ENCODE results near the gene METTL27.
A peak's percentile ranks its signal among the peaks of the same experiment; 100 is the strongest.
"Not testable (repeated sequence)": the region's sequence is repeated elsewhere in the genome, so short reads cannot be mapped to it uniquely, and the experiment has no call there.

The METTL27 gene

DNA sequence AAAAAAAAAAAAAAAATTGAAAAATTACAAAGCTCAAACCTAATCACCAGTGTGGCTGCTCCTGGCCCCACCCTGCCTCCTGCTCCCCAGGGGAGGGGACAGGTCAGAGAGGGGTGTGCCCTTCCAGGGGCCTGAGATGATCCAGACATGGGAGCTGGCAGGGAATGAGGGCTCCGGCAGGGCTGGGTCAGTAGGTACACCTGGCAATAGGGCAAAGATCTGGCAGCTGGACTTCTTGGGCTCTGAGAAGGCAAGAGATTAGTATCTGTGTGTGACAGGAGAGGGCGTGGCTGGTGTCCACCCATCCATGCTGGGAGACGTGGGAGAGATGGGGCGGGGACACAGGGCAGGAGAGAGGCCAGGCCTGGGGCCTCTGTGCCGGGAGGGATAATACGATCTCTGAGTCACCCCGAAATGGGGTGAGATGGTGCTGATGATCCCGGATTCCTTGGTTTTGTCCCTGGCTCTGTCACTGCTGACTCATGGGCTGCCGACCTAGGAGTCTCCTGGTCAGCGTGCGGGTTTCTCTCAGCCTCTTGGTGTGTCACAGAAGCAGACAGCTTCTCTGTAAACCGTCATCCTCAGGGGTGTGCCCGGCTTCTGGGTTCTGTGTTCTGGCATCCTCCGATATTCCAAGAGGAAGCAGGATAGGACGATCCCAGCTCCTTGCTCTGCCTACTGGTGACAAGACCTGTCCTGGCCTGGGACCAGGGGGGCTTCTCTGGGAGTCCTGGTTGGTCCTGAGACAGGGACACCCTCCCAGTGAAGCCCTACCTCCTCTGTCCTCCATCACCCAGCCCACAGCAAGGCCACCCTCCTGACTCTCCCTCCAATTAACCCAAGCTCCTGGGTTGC lies 19.8 kb downstream of the METTL27 start:
- DNase-seq (ENCODE audit: low read depth in 3 of 3, low spot score in 1 of 3), result no peak

DNA sequence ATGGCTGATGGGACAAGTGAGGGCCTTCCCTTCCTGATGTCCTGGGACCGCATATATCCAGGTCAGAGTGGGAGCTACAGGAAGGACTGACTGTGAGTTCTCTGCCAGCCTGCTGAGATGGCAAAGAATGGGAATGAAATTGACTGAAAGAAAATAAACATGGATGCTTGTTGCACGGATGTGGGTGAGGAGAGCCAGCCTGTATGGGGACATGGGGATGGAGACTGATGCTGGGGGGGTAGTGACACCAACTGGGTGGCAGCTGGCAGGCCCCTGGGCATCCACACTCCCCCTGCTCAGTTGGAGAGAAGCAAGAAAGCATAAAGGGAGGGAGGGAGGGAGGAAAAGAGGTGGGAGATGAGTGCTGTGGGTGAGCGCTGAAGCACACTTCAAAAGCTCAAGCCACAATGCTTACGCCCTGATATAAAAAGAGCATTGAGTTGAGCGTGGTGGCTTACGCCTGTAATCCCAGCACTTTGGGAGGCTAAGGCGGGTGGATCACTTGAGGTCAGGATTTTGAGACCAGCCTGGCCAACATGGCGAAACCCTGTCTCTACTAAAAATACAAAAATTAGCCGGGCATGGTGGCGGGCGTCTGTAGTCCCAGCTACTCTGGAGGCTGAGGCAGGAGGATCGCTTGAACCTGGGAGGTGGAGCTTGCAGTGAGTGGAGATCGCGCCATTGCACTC lies 20.6 kb downstream of the METTL27 start:
- not testable (repeated sequence) for DNase-seq (ENCODE audit: low read depth in 3 of 3, low spot score in 1 of 3)

- no peak for DNase-seq (ENCODE audit: low read depth in 3 of 3, low spot score in 1 of 3)
Measured at GRCh38 chr7:73820013-73820412, 22.3 kb downstream of the METTL27 start.

GRCh38 chr7:73817121-73817520 lies 25.2 kb downstream of the METTL27 start:
- no peak for DNase-seq (ENCODE audit: low read depth in 3 of 3, low spot score in 1 of 3)

GRCh38 chr7:73815436-73815835 lies 26.9 kb downstream of the METTL27 start:
- no peak for DNase-seq (ENCODE audit: low read depth in 3 of 3, low spot score in 1 of 3)

DNA sequence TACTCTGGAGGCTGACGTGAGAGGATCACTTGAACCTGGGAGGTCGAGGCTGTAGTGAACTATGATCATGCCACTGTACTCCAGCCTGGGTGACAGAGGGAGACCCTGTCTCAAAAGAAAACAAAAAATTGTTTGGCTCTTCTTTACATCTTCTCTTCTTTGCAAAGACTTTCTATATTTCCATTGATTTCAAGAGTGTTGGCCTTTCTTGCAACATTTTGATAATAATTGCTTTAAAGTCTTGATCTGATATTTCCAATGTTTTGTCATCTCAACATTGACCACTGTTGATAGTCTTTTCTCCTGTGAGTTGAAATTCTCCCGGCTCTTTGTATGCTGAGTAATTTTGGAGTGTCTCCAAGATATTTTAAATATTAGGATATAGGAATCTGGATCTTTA lies 29.3 kb downstream of the METTL27 start:
- no peak for DNase-seq (ENCODE audit: low read depth in 3 of 3, low spot score in 1 of 3)

- peak in 1 of 3 donors; percentile 36 for DNase-seq (ENCODE audit: low read depth in 3 of 3, low spot score in 1 of 3)
Measured at GRCh38 chr7:73811760-73812168, 30.6 kb downstream of the METTL27 start.

GRCh38 chr7:73810998-73811360 lies 31.3 kb downstream of the METTL27 start:
- DNase-seq (ENCODE audit: low read depth in 3 of 3, low spot score in 1 of 3), result no peak

- no peak for DNase-seq (ENCODE audit: low read depth in 3 of 3, low spot score in 1 of 3)
Measured at GRCh38 chr7:73809467-73809951, 32.8 kb downstream of the METTL27 start.

- no peak for DNase-seq (ENCODE audit: low read depth in 3 of 3, low spot score in 1 of 3)
Measured at GRCh38 chr7:73802459-73802858, 39.9 kb downstream of the METTL27 start.

DNA sequence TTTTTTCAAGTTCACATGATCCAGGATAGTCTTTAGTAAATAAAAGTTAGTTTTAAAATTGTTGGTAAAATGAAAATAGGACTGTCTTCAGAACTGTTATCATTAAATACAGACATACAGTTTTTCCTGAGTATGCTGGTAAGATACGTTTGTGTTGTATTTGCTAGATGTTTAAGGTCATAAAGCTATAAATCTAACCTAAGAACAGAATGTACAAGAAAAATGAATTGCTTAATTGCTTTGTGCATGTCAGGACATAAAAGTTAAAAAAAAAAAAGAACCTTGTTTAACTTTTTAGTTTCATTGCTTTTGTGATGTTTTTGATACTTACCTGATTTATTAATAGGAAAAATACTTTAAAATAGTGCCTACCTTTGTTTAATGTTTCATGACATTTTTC lies 40.7 kb downstream of the METTL27 start:
- DNase-seq (ENCODE audit: low read depth in 3 of 3, low spot score in 1 of 3), result no peak

- DNase-seq (ENCODE audit: low read depth in 3 of 3, low spot score in 1 of 3), result no peak
Measured at GRCh38 chr7:73799282-73800141, 42.8 kb downstream of the METTL27 start.

- DNase-seq (ENCODE audit: low read depth in 3 of 3, low spot score in 1 of 3), result not testable (repeated sequence)
Measured at GRCh38 chr7:73797176-73797575, 45.1 kb downstream of the METTL27 start.

GRCh38 chr7:73796656-73797055 lies 45.7 kb downstream of the METTL27 start:
- not testable (repeated sequence) for DNase-seq (ENCODE audit: low read depth in 3 of 3, low spot score in 1 of 3)

DNA sequence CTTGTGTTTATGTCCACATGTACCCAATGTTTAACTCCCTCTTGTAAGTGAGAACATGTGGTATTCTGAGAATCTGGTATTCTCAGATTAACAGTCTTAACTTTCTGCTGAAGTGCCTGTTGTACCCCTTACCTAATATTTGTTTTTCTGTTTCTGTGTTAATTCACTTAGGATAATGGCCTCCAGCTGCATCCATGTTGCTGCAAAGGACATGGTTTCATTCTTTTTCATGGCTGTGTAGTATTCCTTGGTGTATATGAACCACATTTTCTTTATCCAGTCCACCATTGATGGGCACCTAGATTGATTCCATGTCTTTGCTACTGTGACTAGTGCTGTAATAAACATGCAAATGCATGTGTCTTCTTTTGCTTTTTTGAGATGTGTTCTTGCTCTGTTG lies 47.1 kb downstream of the METTL27 start:
- DNase-seq (ENCODE audit: low read depth in 3 of 3, low spot score in 1 of 3), result not testable (repeated sequence)

GRCh38 chr7:73791170-73791690 lies 51.1 kb downstream of the METTL27 start:
- not testable (repeated sequence) for DNase-seq (ENCODE audit: low read depth in 3 of 3, low spot score in 1 of 3)

DNA sequence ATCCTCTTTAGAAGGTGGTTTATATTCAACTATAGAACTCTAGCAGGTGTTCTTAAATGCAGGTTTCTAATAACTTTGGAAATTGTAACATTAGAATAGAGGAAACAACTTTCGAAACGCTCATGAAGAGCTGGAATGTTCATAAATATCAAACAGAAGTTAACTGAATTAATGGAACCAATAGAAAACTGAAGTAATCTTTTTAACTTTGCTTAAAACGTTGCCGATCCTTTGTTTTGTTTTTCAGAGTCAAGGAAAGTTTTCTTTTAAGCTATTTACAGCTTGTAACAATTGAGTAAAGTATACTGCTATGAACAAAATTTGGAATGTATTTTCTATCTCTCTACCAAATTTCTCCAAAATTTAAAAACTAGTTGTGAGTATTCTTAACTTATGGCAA lies 53.3 kb downstream of the METTL27 start:
- no peak for DNase-seq (ENCODE audit: low read depth in 3 of 3, low spot score in 1 of 3)

DNA sequence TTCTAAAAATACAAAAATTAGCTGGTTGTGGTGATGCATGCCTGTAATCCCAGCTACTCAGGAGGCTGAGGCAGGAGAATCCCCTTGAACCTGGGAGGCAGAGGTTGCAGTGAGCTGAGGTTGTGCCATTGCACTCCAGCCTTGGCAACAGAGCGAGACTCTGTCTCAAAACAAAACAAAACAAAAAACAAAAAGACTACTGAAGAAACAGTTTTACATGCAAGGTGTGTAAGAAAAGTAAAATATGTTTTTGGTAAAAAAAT lies 54.6 kb downstream of the METTL27 start:
- not testable (repeated sequence) for DNase-seq (ENCODE audit: low read depth in 3 of 3, low spot score in 1 of 3)

DNA sequence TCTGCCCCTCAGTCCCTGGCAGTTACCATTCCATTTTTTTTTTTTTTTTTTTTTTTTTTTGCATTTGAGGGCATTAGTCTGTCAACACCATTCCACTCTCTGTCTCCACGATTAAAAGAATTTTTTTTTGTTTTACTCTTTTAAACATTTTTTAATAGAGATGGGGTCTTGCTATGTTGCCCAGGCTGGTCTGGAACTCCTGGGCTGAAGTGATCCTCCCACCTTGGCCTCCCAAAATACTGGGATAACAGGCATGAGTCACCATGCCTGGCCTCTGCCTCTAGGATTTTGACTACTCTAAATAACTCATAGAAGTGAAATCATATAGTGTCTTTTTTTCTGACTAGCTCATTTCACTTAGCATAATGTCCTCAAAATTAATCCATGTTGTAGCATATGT lies 55.7 kb downstream of the METTL27 start:
- DNase-seq (ENCODE audit: low read depth in 3 of 3, low spot score in 1 of 3), result no peak

Data from stimulated activated CD4-positive, alpha-beta T cell treated with anti-CD3 and anti-CD28 coated beads, TNF-alpha, amount 100 ng/mL, for 1 hour (primary cell).